SJCRH30 (cell line): ENCODE results near the gene NELFB. TPM values are rescaled to one million over a fixed set of nuclear protein-coding genes. Genes with fewer than 3 reads are reported as not detected.

Experiments used
- DNase-seq, 2 experiments: peaks; one replicate each; pipeline ENCODE4 v3.0.0-alpha.2; 2015 to 2020
- H3K27ac ChIP-seq: fragments of 250-450 bp; sonication (Bioruptor Pico); 2 replicates; pipeline ENCODE4 v1.5.1; 2020; ENCODE audit warnings: mild to moderate bottlenecking, moderate library complexity
- H3K27me3 ChIP-seq: fragments of 250-450 bp; sonication (Bioruptor Pico); 2 replicates; pipeline ENCODE4 v1.5.1; 2020; ENCODE audit warnings: mild to moderate bottlenecking, moderate library complexity
- H3K36me3 ChIP-seq: fragments of 250-450 bp; sonication (Bioruptor Pico); 2 replicates; pipeline ENCODE4 v1.5.1; 2020; ENCODE audit warnings: mild to moderate bottlenecking, moderate library complexity
- H3K4me1 ChIP-seq: fragments of 250-450 bp; sonication (Bioruptor Pico); 2 replicates; pipeline ENCODE4 v1.5.1; 2020; ENCODE audit warnings: mild to moderate bottlenecking, moderate library complexity
- H3K4me3 ChIP-seq: fragments of 250-450 bp; sonication (Bioruptor Pico); 2 replicates; pipeline ENCODE4 v1.5.1; 2020; ENCODE audit warnings: mild to moderate bottlenecking, moderate library complexity
- H3K9me3 ChIP-seq: fragments of 250-450 bp; sonication (Bioruptor Pico); replicated peaks from 2 replicates; pipeline ENCODE4 v1.5.1; 2020; ENCODE audit warnings: mild to moderate bottlenecking, moderate library complexity
- total RNA-seq: library from RNA; depleted of rRNA; stranded (reverse); fragments of >200 nt; shearing (Covaris generic); gene quantifications from 2 replicates; pipeline ENCODE4 v1.2.3, GENCODE V29; 2014

Gene NELFB
- total RNA-seq, 1 experiment from 2014 or later = 65.5 TPM

DNA sequence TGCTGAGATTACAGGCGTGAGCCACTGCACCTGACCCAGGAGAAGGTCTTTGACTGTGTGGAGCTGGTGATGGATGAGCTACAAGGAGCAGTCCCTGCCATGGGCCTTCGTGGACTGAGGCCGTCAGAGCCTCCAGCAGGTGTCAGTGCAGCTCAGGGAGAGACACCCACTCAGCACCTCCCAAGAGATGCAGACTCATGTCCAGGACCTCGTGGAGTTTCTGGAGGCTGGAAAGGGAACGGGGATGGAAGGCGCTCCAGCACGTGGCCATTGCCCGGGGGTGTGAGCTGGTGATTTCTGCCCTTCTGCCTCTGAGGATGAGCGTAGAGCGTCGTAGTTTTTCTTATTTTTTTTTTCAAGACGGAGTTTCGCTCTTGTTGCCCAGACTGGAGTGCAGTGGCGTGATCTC lies 31.9 kb downstream of the NELFB start:
- H3K9me3 ChIP-seq = no peaks in the 10 kb centered on the region
- DNase-seq = peak; percentile 70 to 83
- H3K4me1 ChIP-seq = peaks cover 6% of the 10 kb centered on the region
- no peak overlapping the region for H3K4me3 ChIP-seq
- no peak overlapping the region for H3K27ac ChIP-seq
- no peaks in the 10 kb centered on the region for H3K27me3 ChIP-seq
- no peaks in the 10 kb centered on the region for H3K36me3 ChIP-seq

DNA sequence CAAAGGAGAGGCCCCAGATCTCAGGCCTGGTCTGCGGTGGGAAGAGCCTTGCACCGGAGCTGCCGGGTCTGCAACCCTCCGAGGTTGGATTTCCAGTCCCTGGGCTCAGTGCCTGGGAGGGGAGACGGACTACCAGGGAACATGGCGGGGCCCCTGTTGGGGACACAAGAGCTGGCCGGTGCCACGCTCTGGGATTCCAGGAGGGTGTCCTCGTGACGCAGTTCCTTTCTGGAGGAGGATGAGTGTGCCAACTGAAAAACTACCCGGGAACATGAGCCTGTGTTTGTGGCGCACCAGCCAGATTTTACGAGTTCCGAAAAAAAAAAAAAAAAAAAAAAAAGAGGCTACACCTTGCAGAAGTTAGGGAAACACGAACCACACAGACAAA lies 38.0 kb downstream of the NELFB start:
- peaks cover 7% of the 10 kb centered on the region; the same call in 1 of the 2 replicates for H3K9me3 ChIP-seq
- no peak for DNase-seq

DNA sequence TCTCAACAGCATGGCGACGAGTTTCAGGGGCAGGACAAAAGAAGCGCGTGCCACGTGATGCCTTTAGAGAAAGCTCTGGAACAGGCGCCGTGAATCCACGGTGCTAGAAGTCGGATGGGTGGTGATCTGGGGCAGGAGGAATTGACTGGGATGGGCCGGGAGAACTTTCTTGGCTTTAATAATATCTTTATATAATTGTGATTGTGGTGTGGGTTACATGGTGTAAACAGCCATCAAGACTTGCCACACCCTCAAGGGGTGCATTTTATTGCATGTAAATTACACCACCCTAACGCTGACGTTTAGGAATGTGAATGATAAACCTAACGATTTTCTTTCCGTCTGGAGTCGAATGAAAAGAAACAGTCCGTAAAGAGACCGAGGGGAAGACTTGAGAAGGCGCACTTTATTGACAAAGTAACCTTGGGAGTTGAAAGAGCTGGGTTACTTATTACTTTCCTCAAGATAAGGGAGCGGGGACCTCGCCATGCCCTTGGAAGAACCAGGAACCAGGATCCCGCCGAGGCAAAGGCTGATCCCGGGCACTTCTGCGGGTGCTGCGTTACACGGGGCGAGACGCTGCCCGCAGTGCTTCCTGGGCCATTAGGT lies 38.5 kb downstream of the NELFB start:
- Histone ChIP-seq H3K4me1 (peaks cover 8% of the 10 kb centered on the region; the same call in 1 of the 2 replicates), H3K9me3 (peaks cover 7% of the 10 kb centered on the region; the same call in 1 of the 2 replicates), H3K4me3 (no peak overlapping the region), H3K27me3 (peaks cover 19% of the 10 kb centered on the region), H3K27ac (no peak overlapping the region), H3K36me3 (no peaks in the 10 kb centered on the region)
- DNase-seq = no peak

More for the DNA sequence above, 38.0 kb downstream of the NELFB start:
- Histone ChIP-seq H3K4me3 (no peak overlapping the region), H3K36me3 (no peaks in the 10 kb centered on the region), H3K27ac (no peak overlapping the region), H3K27me3 (peaks cover 14% of the 10 kb centered on the region), H3K4me1 (0 out of 2 replicates have a peak, but pooled peaks cover 7% of the 10 kb centered on the region)

DNA sequence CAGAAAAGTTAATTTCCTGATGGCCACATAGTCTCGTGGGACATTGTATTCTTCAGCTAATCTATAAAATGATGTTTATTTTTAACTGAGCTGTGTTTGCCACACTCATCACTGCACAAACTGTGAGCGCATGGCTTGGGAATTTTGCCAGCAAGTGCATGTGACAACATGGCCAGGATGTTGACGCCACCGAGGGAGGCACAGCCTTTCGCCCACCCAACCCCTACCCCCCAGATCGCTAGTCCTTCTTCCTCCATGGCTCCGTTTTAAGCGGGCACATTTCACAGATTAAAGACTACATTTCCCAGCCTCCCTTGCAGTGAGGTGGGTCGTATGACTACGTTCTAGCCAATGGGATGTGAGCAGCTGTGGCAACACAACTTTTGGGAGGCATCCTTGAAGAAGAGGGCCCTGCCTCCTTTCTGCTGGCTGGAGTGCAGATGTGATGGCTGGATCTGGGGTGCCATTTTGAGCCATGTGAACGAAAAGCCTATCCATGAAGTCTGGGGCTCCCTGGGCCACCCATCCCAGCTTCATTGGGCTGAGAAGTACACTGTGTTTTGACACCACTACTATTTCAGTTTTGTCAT lies 39.1 kb downstream of the NELFB start:
- peak; percentile 65 to 72 for DNase-seq
- peaks cover 25% of the 10 kb centered on the region for H3K27me3 ChIP-seq
- no peak overlapping the region for H3K4me3 ChIP-seq
- H3K4me1 ChIP-seq = peaks cover 14% of the 10 kb centered on the region; the same call in 1 of the 2 replicates
- H3K9me3 ChIP-seq = peaks cover 7% of the 10 kb centered on the region; the same call in 1 of the 2 replicates
- no peak overlapping the region for H3K27ac ChIP-seq
- no peaks in the 10 kb centered on the region for H3K36me3 ChIP-seq

DNA sequence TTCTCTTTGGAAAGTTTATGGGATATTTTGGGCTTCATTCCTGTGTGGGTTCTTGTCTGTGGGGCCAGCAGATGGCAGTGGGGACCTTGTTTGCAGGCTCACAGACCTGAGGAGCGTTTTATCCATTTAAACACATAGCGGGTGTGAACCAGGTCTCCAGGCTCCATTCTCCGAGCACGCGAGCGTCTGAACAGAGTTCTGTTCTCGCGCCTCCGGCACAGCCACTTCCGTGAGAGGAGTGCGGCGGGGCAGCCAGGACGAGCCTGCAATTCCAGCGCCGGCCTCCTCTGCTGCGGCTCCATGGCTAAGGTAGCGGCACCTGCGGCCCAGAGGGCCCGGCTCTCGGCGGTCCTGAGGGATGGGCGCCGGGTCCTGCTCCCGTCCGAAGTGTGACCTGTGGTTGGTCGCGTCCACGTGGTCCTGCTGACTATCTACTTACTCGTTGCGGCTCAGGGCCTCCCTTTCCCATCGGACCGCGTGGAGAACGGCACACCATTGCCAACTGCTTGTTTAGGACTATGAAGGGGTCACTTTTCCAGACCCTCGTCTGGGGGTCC lies 39.6 kb downstream of the NELFB start:
- peaks cover 7% of the 10 kb centered on the region; the same call in 1 of the 2 replicates for H3K9me3 ChIP-seq
- H3K36me3 ChIP-seq = no peaks in the 10 kb centered on the region
- DNase-seq = no peak
- H3K27me3 ChIP-seq = peaks cover 29% of the 10 kb centered on the region
- H3K4me3 ChIP-seq = no peak overlapping the region
- no peak overlapping the region for H3K27ac ChIP-seq
- H3K4me1 ChIP-seq = peaks cover 16% of the 10 kb centered on the region

DNA sequence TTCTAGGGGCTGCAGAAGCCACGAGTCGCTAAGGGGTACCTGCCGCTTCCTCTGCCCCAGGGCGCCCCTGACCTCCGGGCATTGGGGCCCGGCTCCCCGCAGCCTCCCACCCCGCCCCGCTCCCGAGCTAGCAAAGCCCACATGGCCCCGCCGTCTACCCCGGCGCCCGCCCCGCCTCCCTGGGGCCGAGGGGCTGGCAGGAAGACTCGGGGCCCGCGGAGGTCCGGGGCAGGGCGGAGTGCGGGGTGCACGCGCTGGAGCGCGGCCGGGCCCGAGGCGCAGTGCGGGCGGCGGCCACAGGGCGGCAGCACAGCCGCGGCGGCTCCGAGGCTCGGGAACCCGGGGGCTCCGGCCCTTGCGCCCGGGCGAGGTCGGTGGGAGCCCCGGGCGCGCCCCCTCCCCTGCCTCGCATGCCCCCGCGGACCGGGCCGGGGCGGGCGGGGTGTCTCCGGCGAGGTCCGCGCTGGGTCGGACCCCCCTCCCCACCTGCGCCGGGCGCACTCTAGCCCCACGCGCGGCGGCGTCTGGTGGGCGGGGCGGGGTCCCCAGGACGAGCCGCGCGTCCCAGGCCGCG lies 40.2 kb downstream of the NELFB start:
- Histone ChIP-seq H3K36me3 (no peaks in the 10 kb centered on the region), H3K4me1 (peaks cover 22% of the 10 kb centered on the region), H3K4me3 (no peak overlapping the region; the same call in 1 of the 2 replicates), H3K27ac (no peak overlapping the region), H3K27me3 (peaks cover 34% of the 10 kb centered on the region), H3K9me3 (peaks cover 7% of the 10 kb centered on the region; the same call in 1 of the 2 replicates)
- DNase-seq = peak in 1 of 2 experiments; percentile 39

DNA sequence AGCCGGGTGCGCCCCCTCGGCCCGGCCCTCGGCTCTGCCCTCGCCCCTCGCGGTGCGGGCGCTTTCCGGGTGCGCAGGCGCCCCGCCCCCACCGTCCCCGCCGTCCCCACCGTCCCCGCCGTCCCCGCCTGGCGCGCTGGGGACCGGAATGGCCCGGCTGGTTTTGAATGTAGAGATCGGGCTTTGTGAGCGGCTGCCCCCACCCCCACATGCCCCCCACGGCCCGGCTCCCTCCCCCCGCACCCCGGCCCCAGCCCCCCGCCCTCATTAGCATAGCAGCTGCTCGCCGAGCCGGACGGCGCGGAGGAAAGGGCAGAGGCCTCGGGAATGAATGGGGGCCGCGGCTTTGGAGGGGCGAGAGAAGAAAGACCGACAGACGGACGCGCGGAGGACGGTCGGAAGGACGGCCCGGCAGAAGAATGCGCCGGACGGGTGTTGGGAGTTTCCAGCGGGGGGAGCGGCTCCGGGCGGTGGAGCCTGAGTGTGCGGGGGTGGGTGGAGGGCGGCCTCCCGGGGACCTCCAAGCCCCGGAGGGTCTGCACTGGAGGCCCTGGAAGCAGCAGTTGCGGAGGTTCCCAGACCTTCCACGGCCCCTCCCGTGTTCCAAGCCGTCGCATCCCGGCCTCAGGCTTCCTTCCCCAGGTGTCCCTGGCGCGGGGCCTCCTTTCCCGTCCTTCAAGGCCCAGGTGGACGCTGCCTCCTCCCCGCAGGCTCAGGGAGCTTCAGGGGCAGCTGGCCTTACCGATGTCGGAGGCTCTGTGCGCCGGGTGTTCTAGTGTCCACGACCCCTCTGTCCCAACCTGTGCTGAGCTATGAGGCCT lies 40.9 kb downstream of the NELFB start:
- Histone ChIP-seq H3K27ac (no peak overlapping the region), H3K4me3 (no peak overlapping the region), H3K9me3 (peaks cover 7% of the 10 kb centered on the region; the same call in 1 of the 2 replicates), H3K36me3 (no peaks in the 10 kb centered on the region), H3K4me1 (peaks cover 22% of the 10 kb centered on the region), H3K27me3 (peaks cover 34% of the 10 kb centered on the region)
- DNase-seq = peak in 1 of 2 experiments; percentile 27

DNA sequence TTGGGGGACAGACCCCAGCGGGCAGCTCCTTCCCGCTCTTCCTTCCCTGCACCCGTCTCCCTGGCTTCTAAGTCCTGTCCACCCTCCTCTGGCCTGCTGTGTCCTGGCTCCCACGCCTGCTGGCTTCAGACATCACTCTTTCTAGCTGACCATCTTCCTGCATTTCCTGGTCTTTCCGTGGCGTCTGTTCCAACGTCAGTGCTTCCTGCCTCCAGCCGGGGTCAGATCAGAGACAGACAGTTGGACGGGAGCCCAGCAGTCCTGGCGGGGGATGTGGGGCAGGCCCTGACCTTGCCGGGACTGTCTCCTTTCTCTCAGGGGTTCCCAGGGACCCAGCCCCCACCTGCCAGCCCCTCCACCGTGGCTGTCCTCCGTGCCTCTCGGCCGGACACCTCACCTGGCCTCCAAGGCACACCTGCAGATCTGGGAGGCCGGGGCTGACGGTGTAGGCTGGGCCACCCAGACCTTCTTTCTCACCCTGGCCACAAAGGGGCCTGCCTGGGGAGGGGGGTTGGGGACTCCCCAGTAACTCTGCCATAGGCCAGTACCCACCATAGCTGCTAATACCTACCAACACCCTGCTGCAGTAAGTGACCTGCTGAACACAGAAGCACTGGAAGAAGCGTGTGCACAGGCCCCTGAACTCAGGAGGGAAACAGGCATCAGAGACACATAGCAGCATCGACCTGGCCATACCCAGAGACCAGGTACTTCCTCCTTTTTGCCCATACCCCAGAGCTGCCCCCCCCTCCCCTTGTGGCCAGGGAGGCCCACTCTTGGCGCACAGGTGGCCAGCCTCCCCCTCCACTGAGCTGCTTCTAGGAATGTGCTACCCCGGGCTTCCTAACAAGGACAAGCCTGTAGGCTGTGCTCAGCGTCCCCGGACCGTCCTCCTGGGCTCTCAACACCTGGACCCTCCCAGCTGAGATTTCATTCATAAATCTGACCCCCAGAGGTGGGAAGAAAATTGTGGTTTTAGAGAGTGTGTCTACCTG lies 41.8 kb downstream of the NELFB start:
- Histone ChIP-seq H3K27me3 (peaks cover 34% of the 10 kb centered on the region), H3K27ac (no peak overlapping the region), H3K36me3 (no peaks in the 10 kb centered on the region), H3K4me1 (peaks cover 22% of the 10 kb centered on the region), H3K9me3 (peaks cover 7% of the 10 kb centered on the region; the same call in 1 of the 2 replicates), H3K4me3 (no peak overlapping the region)
- DNase-seq = no peak

DNA sequence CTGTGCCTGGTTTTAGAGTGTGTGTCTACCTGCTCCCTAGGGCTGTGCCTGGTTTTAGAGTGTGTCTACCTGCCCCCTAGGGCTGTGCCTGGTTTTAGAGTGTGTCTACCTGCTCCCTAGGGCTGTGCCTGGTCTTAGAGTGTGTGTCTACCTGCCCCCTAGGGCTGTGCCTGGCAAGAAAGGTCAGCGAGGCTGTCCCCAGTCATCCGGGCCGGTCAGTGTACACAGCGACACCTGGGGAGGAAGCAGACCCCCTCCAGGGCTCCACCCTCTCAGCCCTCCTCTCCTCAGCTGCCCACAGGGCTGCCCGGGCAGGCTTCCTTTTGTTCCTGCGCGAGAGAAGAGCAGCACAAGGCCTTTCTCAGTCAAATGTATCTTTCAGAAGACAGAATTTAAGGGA lies 42.8 kb downstream of the NELFB start:
- H3K27me3 ChIP-seq = peaks cover 34% of the 10 kb centered on the region
- no peak for DNase-seq
- H3K4me3 ChIP-seq = no peak overlapping the region
- H3K36me3 ChIP-seq = no peaks in the 10 kb centered on the region
- peaks cover 22% of the 10 kb centered on the region for H3K4me1 ChIP-seq
- no peak overlapping the region for H3K27ac ChIP-seq
- peaks cover 7% of the 10 kb centered on the region; the same call in 1 of the 2 replicates for H3K9me3 ChIP-seq

DNA sequence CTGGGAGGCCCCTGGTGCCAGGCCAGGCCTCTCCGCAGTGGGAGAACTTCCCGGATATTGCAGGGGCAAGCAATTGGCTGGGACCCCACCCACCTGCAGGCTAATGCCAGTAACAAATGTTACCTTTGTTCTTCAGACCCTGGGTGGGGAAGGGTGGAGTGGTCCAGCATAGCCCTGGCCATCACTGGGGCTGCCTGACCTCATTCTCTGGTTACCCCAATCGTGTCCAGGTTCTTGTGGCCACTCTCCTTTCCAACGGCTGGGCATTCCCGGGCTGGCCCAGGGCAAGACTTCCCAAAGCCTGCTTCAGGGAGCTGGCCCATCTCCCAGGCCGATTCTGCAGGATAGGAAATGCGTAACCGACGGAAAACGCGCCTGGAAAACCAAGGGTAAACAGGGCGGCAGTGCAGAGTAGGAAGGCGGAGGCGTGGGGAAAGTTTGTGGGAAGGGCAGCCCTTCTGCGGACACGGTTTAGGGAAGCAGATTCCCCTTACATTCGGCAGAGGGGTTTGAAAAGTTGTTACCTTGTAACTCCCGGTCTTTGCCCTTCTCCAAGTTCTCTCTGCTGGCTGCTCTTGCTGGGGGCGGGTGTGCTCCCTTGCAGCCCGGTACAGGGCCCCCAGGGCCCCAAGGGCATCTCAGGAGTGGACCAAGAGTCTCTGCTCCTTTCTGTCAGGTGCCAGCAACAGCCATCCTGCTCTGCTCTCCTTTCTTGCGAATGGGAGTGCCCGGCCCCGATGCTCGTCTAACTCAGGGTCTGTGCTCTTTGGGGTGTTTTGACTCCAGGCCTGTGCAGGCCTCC lies 43.5 kb downstream of the NELFB start:
- no peak overlapping the region for H3K27ac ChIP-seq
- DNase-seq = no peak
- no peak overlapping the region for H3K4me3 ChIP-seq
- peaks cover 7% of the 10 kb centered on the region; the same call in 1 of the 2 replicates for H3K9me3 ChIP-seq
- peaks cover 25% of the 10 kb centered on the region for H3K4me1 ChIP-seq
- H3K36me3 ChIP-seq = no peaks in the 10 kb centered on the region
- peaks cover 34% of the 10 kb centered on the region for H3K27me3 ChIP-seq

DNA sequence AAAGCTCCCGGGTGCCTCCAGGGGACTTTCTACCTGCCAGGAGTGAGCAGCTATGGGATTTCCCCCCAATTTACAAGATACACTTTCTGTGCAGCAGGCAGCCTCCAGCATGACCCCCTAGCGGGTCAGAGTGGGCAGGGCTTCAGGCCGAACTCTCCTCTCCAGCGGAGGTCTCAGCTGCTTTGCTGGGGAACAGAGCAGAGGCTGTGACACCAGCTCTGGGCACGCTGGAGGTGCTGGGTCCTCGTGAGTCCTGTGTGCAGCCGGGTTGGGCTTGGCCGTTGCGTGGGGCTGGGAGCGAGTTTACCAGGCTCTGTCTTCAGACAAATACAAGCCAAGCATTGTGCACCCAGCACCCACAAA lies 44.1 kb downstream of the NELFB start:
- H3K27me3 ChIP-seq = peaks cover 34% of the 10 kb centered on the region
- no peaks in the 10 kb centered on the region for H3K36me3 ChIP-seq
- H3K4me1 ChIP-seq = peaks cover 29% of the 10 kb centered on the region
- H3K27ac ChIP-seq = no peak overlapping the region
- no peak overlapping the region for H3K4me3 ChIP-seq
- DNase-seq = peak in 1 of 2 experiments; percentile 38
- H3K9me3 ChIP-seq = peaks cover 7% of the 10 kb centered on the region; the same call in 1 of the 2 replicates

DNA sequence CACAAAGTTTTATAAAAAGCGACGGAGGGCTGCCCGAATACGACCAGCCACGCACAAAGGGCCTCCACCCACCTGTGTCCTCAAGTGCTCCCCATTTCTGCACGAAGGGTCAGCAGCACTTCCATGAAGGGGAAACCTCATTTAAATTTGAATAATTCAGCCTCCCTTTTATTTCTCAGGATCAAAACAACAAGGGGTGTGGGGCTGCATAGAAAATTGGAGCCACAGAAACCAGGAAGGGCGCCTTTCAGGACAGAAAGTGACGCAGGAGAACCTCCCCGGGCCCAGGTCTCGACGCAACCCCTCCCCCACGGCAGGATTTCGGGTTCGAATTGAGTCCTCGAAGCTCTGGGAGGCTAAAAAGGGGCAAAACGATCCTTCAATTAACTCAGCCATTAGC lies 44.8 kb downstream of the NELFB start:
- Histone ChIP-seq H3K27me3 (peaks cover 34% of the 10 kb centered on the region), H3K4me3 (peak overlapping the region; percentile 20), H3K36me3 (no peaks in the 10 kb centered on the region), H3K27ac (no peak overlapping the region), H3K9me3 (no peaks in the 10 kb centered on the region), H3K4me1 (peaks cover 36% of the 10 kb centered on the region)
- peak; percentile 51 to 66 for DNase-seq

DNA sequence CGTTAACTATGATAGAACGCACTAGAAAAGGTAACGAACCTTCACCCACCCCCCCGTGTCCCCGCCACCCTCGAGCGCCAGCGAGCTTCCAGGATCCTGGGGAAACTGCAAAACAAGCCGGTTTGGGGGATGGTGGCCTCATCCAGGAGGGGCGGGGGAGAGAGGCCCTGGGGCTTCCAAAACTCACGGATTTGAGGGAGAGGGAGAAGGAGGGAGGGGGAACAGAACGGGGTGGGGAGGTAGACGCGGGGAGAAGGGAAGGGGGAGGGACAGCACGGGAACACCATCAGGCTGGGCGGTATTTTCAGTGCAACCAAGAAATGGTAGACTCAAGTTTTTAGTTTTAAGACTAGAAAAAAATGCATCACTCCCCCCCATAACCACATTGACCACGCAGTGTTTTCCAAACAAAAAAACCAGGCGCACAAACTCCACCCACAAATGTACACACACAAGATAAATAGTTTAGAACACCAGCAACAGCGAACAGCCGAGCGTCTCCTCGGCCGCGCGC lies 45.5 kb downstream of the NELFB start:
- peak; percentile 74 to 83 for DNase-seq
- H3K4me1 ChIP-seq = peaks cover 40% of the 10 kb centered on the region
- no peak overlapping the region for H3K27ac ChIP-seq
- no peaks in the 10 kb centered on the region for H3K9me3 ChIP-seq
- H3K36me3 ChIP-seq = no peaks in the 10 kb centered on the region
- H3K4me3 ChIP-seq = peak overlapping the region; percentile 52
- peaks cover 34% of the 10 kb centered on the region for H3K27me3 ChIP-seq
